CD14-positive monocyte (primary cell): Measurements from ENCODE around the gene CAMSAP2. TPM values are rescaled to one million over a fixed set of nuclear protein-coding genes. Genes with fewer than 3 reads are reported as not detected.

ENCODE experiments used
- DNase-seq, 3 donors: peaks; one replicate each; pipeline ENCODE4 v3.0.0-alpha.2; 2011 to 2022
- H2AFZ ChIP-seq: 2 replicates; pipeline ENCODE4 v1.6.0; 2012; ENCODE audit warnings: mild to moderate bottlenecking, low read depth, low read length, inconsistent platforms; ENCODE audit not compliant: insufficient read depth, poor library complexity, severe bottlenecking
- H3K27ac ChIP-seq, 2 donors: 1 replicate in 1 of 2; 2 replicates in 1 of 2; pipeline ENCODE4 v1.5.1; 2012 to 2013; ENCODE audit warnings: low read length in 2 of 2, control low read depth in 1 of 2, inconsistent platforms in 1 of 2, low read depth in 1 of 2, mild to moderate bottlenecking in 1 of 2
- H3K27me3 ChIP-seq, 2 donors: one replicate each; pipeline versions ENCODE4 v1.6.0 to v1.6.1; 2011 to 2013; ENCODE audit warnings: low read length in 2 of 2; ENCODE audit not compliant: control insufficient read depth in 2 of 2, insufficient read depth in 2 of 2
- H3K36me3 ChIP-seq, 2 donors: replicated peaks in 1 of 2; 1 replicate in 1 of 2; 2 replicates in 1 of 2; pipeline versions ENCODE4 v1.5.1 to v1.6.1; 2012 to 2013; ENCODE audit warnings: low read length in 2 of 2, control low read depth in 1 of 2, inconsistent platforms in 1 of 2, mild to moderate bottlenecking in 1 of 2; ENCODE audit not compliant: insufficient read depth in 2 of 2, control insufficient read depth in 1 of 2
- H3K4me1 ChIP-seq, 2 donors: 1 replicate in 1 of 2; 2 replicates in 1 of 2; pipeline versions ENCODE4 v1.5.1 to v1.6.1; 2012 to 2013; ENCODE audit warnings: low read length in 2 of 2, control low read depth in 1 of 2, inconsistent platforms in 1 of 2, mild to moderate bottlenecking in 1 of 2, moderate library complexity in 1 of 2; ENCODE audit not compliant: insufficient read depth in 2 of 2, control insufficient read depth in 1 of 2
- H3K4me2 ChIP-seq: replicated peaks from 2 replicates; pipeline ENCODE3; 2012; ENCODE audit warnings: low read length, moderate library complexity, mild to moderate bottlenecking; ENCODE audit not compliant: poor library complexity, severe bottlenecking; ENCODE audit errors: extremely low read depth
- H3K4me3 ChIP-seq, 3 experiments: fragments of 200-600 bp in 1 of 3; sonication (generic) in 1 of 3; replicated peaks in 1 of 3; 1 replicate in 2 of 3; 2 replicates in 1 of 3; pipeline ENCODE4 v1.5.1; 2011 to 2013; ENCODE audit warnings: low read length in 3 of 3, mild to moderate bottlenecking in 3 of 3, control low read depth in 2 of 3, low read depth in 2 of 3, inconsistent platforms in 1 of 3, moderate library complexity in 1 of 3
- H3K79me2 ChIP-seq: 2 replicates; pipeline ENCODE4 v1.6.0; 2012; ENCODE audit warnings: mild to moderate bottlenecking, control low read depth, inconsistent platforms, low read length, moderate library complexity; ENCODE audit not compliant: insufficient read depth
- H3K9ac ChIP-seq: 2 replicates; pipeline ENCODE4 v1.6.0; 2017; ENCODE audit warnings: low read length, mild to moderate bottlenecking; ENCODE audit not compliant: insufficient read depth, poor library complexity, severe bottlenecking
- H3K9me3 ChIP-seq, 2 donors: replicated peaks in 1 of 2; 1 replicate in 1 of 2; 2 replicates in 1 of 2; pipeline versions ENCODE4 v1.5.1 to v1.6.1; 2012 to 2013; ENCODE audit warnings: low read length in 2 of 2, control low read depth in 1 of 2; ENCODE audit not compliant: control insufficient read depth in 1 of 2, insufficient read depth in 1 of 2
- H4K20me1 ChIP-seq: 2 replicates; pipeline ENCODE4 v1.6.0; 2012; ENCODE audit warnings: mild to moderate bottlenecking, low read length, control low read depth, moderate library complexity; ENCODE audit not compliant: insufficient read depth
- H3K27ac Mint-ChIP-seq, 7 donors: one replicate each; pipeline ENCODE4 v1.8.0; 2020; ENCODE audit warnings: mild to moderate bottlenecking in 7 of 7, mixed read lengths in 7 of 7, moderate library complexity in 6 of 7, inconsistent platforms in 2 of 7
- H3K27me3 Mint-ChIP-seq, 3 donors: one replicate each; pipeline ENCODE4 v1.8.0; 2021 to 2022; ENCODE audit warnings: low read depth in 3 of 3, mild to moderate bottlenecking in 3 of 3, mixed read lengths in 3 of 3, moderate library complexity in 3 of 3, inconsistent platforms in 1 of 3
- H3K36me3 Mint-ChIP-seq, 2 donors: one replicate each; pipeline ENCODE4 v1.8.0; 2020; ENCODE audit warnings: mixed read lengths in 2 of 2, inconsistent platforms in 1 of 2, mild to moderate bottlenecking in 1 of 2
- H3K4me1 Mint-ChIP-seq: one replicate; pipeline ENCODE4 v1.8.0; 2020; ENCODE audit warnings: mild to moderate bottlenecking, mixed read lengths
- H3K4me3 Mint-ChIP-seq, 2 donors: one replicate each; pipeline ENCODE4 v1.8.0; 2020; ENCODE audit warnings: mild to moderate bottlenecking in 2 of 2, mixed read lengths in 2 of 2, moderate library complexity in 1 of 2
- H3K9me3 Mint-ChIP-seq, 7 donors: one replicate each; pipeline ENCODE4 v1.8.0; 2020 to 2022; ENCODE audit warnings: mixed read lengths in 7 of 7, mild to moderate bottlenecking in 6 of 7, moderate library complexity in 6 of 7, inconsistent platforms in 2 of 7
- WGBS: methylation state at CpG from one replicate; pipeline ENCODE4 v1.1.5; 2013; ENCODE audit warnings: missing lambda C conversion rate; ENCODE audit not compliant: insufficient coverage; 5-methylcytosine and 5-hydroxymethylcytosine counted together
- intact Hi-C, 2 donors: fragments of 100-400 bp; cut with micrococcal nuclease; formaldehyde crosslinking; loops; one replicate each; pipeline versions ENCODE4 v1.15.0 to v1.15.1; 2023
- polyA plus RNA-seq, 3 donors: library from polyadenylated mRNA; depleted of rRNA in 1 of 3; unstranded in 2 of 3; stranded (reverse) in 1 of 3; fragments of 300-500 nt in 2 of 3; fragments of >200 nt in 1 of 3; fragmentation: Illumina TruSeq in 2 of 3; gene quantifications; 1 replicate in 2 of 3; 2 replicates in 1 of 3; pipeline ENCODE4 v1.2.3, GENCODE V29; 2012 to 2021
- TF ChIP-seq, protein P1 (sequence below): fragments of 200-600 bp; IDR thresholded peaks from one replicate; pipeline ENCODE4 v1.8.0; 2022; ENCODE audit warnings: antibody characterized with exemption, mild to moderate bottlenecking

The CAMSAP2 gene
- polyA plus RNA-seq, 3 donors = 0.89 to 1.3 (median 0.90) TPM

DNA sequence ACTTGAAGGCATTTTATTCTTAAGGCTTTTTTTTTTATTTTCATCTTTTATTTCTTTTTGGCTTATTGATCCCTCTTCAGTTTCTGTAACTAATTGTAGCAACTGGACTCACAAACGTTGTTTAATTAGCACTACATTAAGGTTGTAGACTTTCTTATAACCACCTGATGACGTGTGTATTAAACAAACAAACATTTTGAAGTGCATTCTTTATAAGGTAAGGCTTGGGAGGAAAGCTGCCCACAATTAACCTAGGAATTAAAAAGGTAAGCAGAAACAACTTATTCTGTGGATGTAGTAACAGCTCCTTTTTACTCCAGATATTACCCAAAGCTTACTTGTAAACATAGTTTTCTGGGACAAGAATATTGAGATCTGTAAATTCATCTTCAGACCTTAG lies 55.0 kb downstream of the CAMSAP2 start:
- intact Hi-C loops = no loop called here
- H2AFZ ChIP-seq = no peak overlapping the region
- H3K36me3 Mint-ChIP-seq = no peaks in the 10 kb centered on the region
- no peaks in the 10 kb centered on the region for H3K4me1 Mint-ChIP-seq
- H3K27ac Mint-ChIP-seq = no peak overlapping the region
- H3K4me3 Mint-ChIP-seq = no peak overlapping the region
- peaks cover 0 to 5% (median 3%) of the 10 kb centered on the region in 7 donors for H3K9me3 Mint-ChIP-seq
- no peak overlapping the region for H3K27ac ChIP-seq
- DNase-seq = no peak
- no peaks in the 10 kb centered on the region for H4K20me1 ChIP-seq
- TF ChIP-seq, protein P1, sequence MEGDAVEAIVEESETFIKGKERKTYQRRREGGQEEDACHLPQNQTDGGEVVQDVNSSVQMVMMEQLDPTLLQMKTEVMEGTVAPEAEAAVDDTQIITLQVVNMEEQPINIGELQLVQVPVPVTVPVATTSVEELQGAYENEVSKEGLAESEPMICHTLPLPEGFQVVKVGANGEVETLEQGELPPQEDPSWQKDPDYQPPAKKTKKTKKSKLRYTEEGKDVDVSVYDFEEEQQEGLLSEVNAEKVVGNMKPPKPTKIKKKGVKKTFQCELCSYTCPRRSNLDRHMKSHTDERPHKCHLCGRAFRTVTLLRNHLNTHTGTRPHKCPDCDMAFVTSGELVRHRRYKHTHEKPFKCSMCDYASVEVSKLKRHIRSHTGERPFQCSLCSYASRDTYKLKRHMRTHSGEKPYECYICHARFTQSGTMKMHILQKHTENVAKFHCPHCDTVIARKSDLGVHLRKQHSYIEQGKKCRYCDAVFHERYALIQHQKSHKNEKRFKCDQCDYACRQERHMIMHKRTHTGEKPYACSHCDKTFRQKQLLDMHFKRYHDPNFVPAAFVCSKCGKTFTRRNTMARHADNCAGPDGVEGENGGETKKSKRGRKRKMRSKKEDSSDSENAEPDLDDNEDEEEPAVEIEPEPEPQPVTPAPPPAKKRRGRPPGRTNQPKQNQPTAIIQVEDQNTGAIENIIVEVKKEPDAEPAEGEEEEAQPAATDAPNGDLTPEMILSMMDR = no peak
- H3K4me2 ChIP-seq = no peak overlapping the region
- no peaks in the 10 kb centered on the region for H3K9me3 ChIP-seq
- H3K4me3 ChIP-seq = no peak overlapping the region
- no CpG with 5 or more reads among the region's 2 CpGs for WGBS
- no peaks in the 10 kb centered on the region for H3K36me3 ChIP-seq
- no peaks in the 10 kb centered on the region for H3K4me1 ChIP-seq
- H3K27me3 Mint-ChIP-seq = peaks cover 0 to 3% (median 2%) of the 10 kb centered on the region in 3 donors
- H3K27me3 ChIP-seq = no peaks in the 10 kb centered on the region
- H3K9ac ChIP-seq = no peak overlapping the region
- H3K79me2 ChIP-seq = no peaks in the 10 kb centered on the region

DNA sequence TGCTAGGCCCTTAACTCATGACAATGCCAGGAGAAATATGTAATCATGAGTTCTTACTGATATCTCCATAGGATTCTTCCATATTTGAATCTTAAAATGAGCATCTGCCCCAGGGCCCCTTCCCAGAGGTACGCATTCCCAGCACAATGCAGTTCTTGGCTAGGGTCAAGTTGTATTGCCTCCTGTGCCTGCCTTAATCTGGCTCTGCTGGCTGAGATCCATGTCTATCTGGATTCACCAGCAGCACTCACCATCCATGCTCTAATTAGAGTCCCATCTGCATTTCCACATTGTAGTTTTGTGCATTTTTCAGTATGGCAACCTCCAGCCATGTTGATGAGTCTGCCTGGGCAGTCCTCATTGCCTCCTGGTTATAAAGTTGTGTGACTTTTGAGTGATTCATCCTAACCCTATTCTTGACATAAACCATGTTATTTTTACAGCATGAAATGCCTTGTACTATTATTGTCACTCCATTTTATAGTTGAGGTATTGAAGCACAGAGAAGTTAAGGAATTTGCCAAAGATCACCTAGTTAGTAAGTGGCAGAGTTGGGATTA lies 55.9 kb downstream of the CAMSAP2 start:
- no peak overlapping the region for H3K9ac ChIP-seq
- no peak overlapping the region for H2AFZ ChIP-seq
- no peaks in the 10 kb centered on the region for H3K4me1 ChIP-seq
- intact Hi-C loops = no loop called here
- Mint-ChIP-seq H3K4me3 (no peak overlapping the region), H3K27ac (no peak overlapping the region), H3K27me3 (peaks cover 0 to 2% (median 0%) of the 10 kb centered on the region in 3 donors), H3K4me1 (no peaks in the 10 kb centered on the region), H3K36me3 (no peaks in the 10 kb centered on the region), H3K9me3 (peaks cover 0 to 5% (median 3%) of the 10 kb centered on the region in 7 donors)
- H3K36me3 ChIP-seq = no peaks in the 10 kb centered on the region
- no peaks in the 10 kb centered on the region for H3K9me3 ChIP-seq
- no peak overlapping the region for H3K27ac ChIP-seq
- TF ChIP-seq, protein P1 = no peak
- no peak for DNase-seq
- no peaks in the 10 kb centered on the region for H3K27me3 ChIP-seq
- H3K4me2 ChIP-seq = no peak overlapping the region
- H4K20me1 ChIP-seq = no peaks in the 10 kb centered on the region
- H3K79me2 ChIP-seq = no peaks in the 10 kb centered on the region
- H3K4me3 ChIP-seq = no peak overlapping the region
- WGBS = 100% methylated on average over 1 of the region's 1 CpG
